HepG2 (cell line): ENCODE results near the gene PDGFD. TPM values are rescaled to one million over a fixed set of nuclear protein-coding genes. Genes with fewer than 3 reads are reported as not detected.
A peak's percentile ranks its signal among the peaks of the same experiment; 100 is the strongest.

Experiments
- ATAC-seq: fragments of 200-7000 bp; cut with Tn5 transposase; 3 replicates; pipeline ENCODE4 v1.9.1; 2020; ENCODE audit warnings: mild to moderate bottlenecking, moderate library complexity
- BruUV-seq: library from RNA; stranded (reverse); fragments of 400-500 nt; replicated peaks from 2 replicates; lab custom pipeline; 2021; lab: Mats Ljungman, UMichigan
- CTCF ChIA-PET: fragments of 300-600 bp; formaldehyde crosslinking; extraction: SDS; loops from one replicate; lab custom pipeline; 2021; ENCODE audit warnings: low total read pairs, inconsistent platforms, low intra/inter-chr PET ratio; lab: Yijun Ruan, JAX
- POLR2A ChIA-PET: fragments of 350-600 bp; sonication (Branson Sonifier 250); formaldehyde crosslinking; loops from one replicate; lab custom pipeline; 2020; ENCODE audit warnings: antibody characterized with exemption, inconsistent platforms; lab: Yijun Ruan, JAX
- DNase-seq: peaks from one replicate; pipeline ENCODE4 v3.0.0-alpha.2; 2015; ENCODE audit warnings: low spot score
- FAIRE-seq: peaks from 3 replicates; lab custom pipeline; 2011; peaks lifted over from hg19 to GRCh38; lab: Jason Lieb, UNC
- H2AFZ ChIP-seq: one replicate; pipeline ENCODE4 v1.6.1; 2011; ENCODE audit warnings: low read length, inconsistent platforms
- H3K27ac ChIP-seq: fragments of 300-600 bp; 3 replicates; pipeline ENCODE4 v1.8.0; 2011; ENCODE audit warnings: mixed run types, mild to moderate bottlenecking, mixed read lengths, low read length, inconsistent platforms; ENCODE audit not compliant: insufficient read depth; ENCODE audit errors: extremely low read length
- H3K27me3 ChIP-seq, 2 experiments: fragments of 200-600 bp in 1 of 2; 2 replicates in 1 of 2; 3 replicates in 1 of 2; pipeline versions ENCODE4 v1.6.0 to v1.8.0; 2011; ENCODE audit warnings: low read length in 2 of 2, mild to moderate bottlenecking in 2 of 2, moderate library complexity in 2 of 2, inconsistent platforms in 1 of 2; ENCODE audit not compliant: insufficient read depth in 2 of 2, control insufficient read depth in 1 of 2
- H3K36me3 ChIP-seq, 2 experiments: fragments of 200-600 bp in 1 of 2; replicated peaks in 1 of 2; 2 replicates in 1 of 2; 3 replicates in 1 of 2; pipeline versions ENCODE4 v1.5.1 to v1.8.0; 2011; ENCODE audit warnings: low read length in 2 of 2, inconsistent platforms in 1 of 2; ENCODE audit not compliant: insufficient read depth in 2 of 2, control insufficient read depth in 1 of 2
- H3K4me1 ChIP-seq: 2 replicates; pipeline ENCODE4 v1.5.1; 2012; ENCODE audit warnings: low read length, inconsistent platforms; ENCODE audit not compliant: insufficient read depth
- H3K4me2 ChIP-seq: 2 replicates; pipeline ENCODE4 v1.6.0; 2011; ENCODE audit warnings: low read depth, low read length, inconsistent platforms
- H3K4me3 ChIP-seq, 3 experiments: fragments of 200-600 bp in 1 of 3; sonication (generic), shearing (Covaris generic) in 1 of 3; replicated peaks in 1 of 3; 2 replicates each; pipeline ENCODE4 v1.5.1; 2011 to 2016; ENCODE audit warnings: low read length in 3 of 3, inconsistent platforms in 2 of 3, low read depth in 2 of 3, mild to moderate bottlenecking in 2 of 3, control low read depth in 1 of 3, mixed read lengths in 1 of 3; ENCODE audit not compliant: insufficient read depth in 1 of 3
- H3K79me2 ChIP-seq: one replicate; pipeline ENCODE4 v1.6.1; 2011; ENCODE audit warnings: low read length, inconsistent platforms; ENCODE audit not compliant: insufficient read depth
- H3K9ac ChIP-seq: 2 replicates; pipeline ENCODE4 v1.6.0; 2011; ENCODE audit warnings: mild to moderate bottlenecking, low read depth, low read length, inconsistent platforms; ENCODE audit not compliant: insufficient read depth
- H3K9me3 ChIP-seq: 2 replicates; pipeline ENCODE4 v1.5.1; 2012; ENCODE audit warnings: mild to moderate bottlenecking, low read length
- H4K20me1 ChIP-seq: 2 replicates; pipeline ENCODE4 v1.6.0; 2011; ENCODE audit warnings: inconsistent platforms, mild to moderate bottlenecking, low read length, moderate library complexity; ENCODE audit not compliant: insufficient read depth
- ETV6 ChIP-seq: sonication (generic); formaldehyde crosslinking; conservative IDR thresholded peaks from 2 replicates; pipeline ENCODE4 v1.4.0; 2020; ENCODE audit warnings: missing genetic modification reagents
- FOXO4 ChIP-seq: sonication (generic); formaldehyde crosslinking; conservative IDR thresholded peaks from 2 replicates; pipeline ENCODE4 v1.8.1; 2023; ENCODE audit warnings: missing genetic modification reagents
- HMGA1 ChIP-seq: sonication (generic); formaldehyde crosslinking; conservative IDR thresholded peaks from 2 replicates; pipeline ENCODE4 v1.4.0; 2020; ENCODE audit warnings: missing genetic modification reagents
- NR2F6 ChIP-seq, 2 experiments: IDR thresholded peaks; 2 replicates each; pipeline ENCODE4 v1.6.1; 2016; ENCODE audit warnings: antibody characterized with exemption in 1 of 2, mild to moderate bottlenecking in 1 of 2
- PHF8 ChIP-seq: sonication (generic); formaldehyde crosslinking; IDR thresholded peaks from 2 replicates; pipeline ENCODE4 v1.5.0; 2020; ENCODE audit warnings: missing genetic modification reagents
- REST ChIP-seq, 2 experiments: IDR thresholded peaks; 2 replicates each; pipeline ENCODE4 v1.6.1; 2011 to 2012; ENCODE audit warnings: low read length in 2 of 2, borderline replicate concordance in 1 of 2, low read depth in 1 of 2, mild to moderate bottlenecking in 1 of 2, moderate library complexity in 1 of 2
- SKI ChIP-seq: fragments of 450-650 bp; IDR thresholded peaks from one replicate; pipeline ENCODE4 v1.6.1; 2018; ENCODE audit warnings: mild to moderate bottlenecking; ENCODE audit not compliant: partially characterized antibody
- ZNF136 ChIP-seq: sonication (generic); formaldehyde crosslinking; IDR thresholded peaks from 2 replicates; pipeline ENCODE4 v1.8.1; 2022; ENCODE audit warnings: low read depth, mild to moderate bottlenecking, moderate library complexity, missing genetic modification reagents
- ZNF232 ChIP-seq: sonication (generic); formaldehyde crosslinking; IDR thresholded peaks from 2 replicates; pipeline ENCODE4 v1.4.0; 2020; ENCODE audit warnings: missing genetic modification reagents, borderline replicate concordance
- ZNF354B ChIP-seq: sonication (generic); formaldehyde crosslinking; IDR thresholded peaks from 2 replicates; pipeline ENCODE4 v1.8.0; 2022; ENCODE audit warnings: mild to moderate bottlenecking, missing genetic modification reagents
- ZNF430 ChIP-seq: sonication (generic); formaldehyde crosslinking; IDR thresholded peaks from 2 replicates; pipeline ENCODE4 v1.9.0; 2021; ENCODE audit warnings: mild to moderate bottlenecking, missing genetic modification reagents
- ZNF788 ChIP-seq: sonication (generic); formaldehyde crosslinking; IDR thresholded peaks from 2 replicates; pipeline ENCODE4 v1.5.0; 2020; ENCODE audit warnings: mild to moderate bottlenecking, missing genetic modification reagents, borderline replicate concordance
- WGBS: methylation state at CpG from one replicate; pipeline ENCODE4 v1.1.6; 2017; ENCODE audit warnings: low lambda C conversion rate; 5-methylcytosine and 5-hydroxymethylcytosine counted together
- in situ Hi-C: cut with HindIII; loops from 2 replicates; pipeline ENCODE4 v1.10.0; 2017; ENCODE audit warnings: low pct_unique_long_range_greater_than_20kb; ENCODE audit not compliant: extremely low pct_ligation_motif_present
- intact Hi-C: fragments of 100-400 bp; cut with micrococcal nuclease; formaldehyde crosslinking; loops from one replicate; pipeline ENCODE4 v1.10.0; 2022; ENCODE audit not compliant: unreplicated experiment
- polyA plus RNA-seq, 8 experiments: library from polyadenylated mRNA; depleted of rRNA in 3 of 8; stranded (reverse) in 7 of 8; unstranded in 1 of 8; fragments of >200 nt; fragmentation: Illumina TruSeq in 4 of 8; extraction: Trizol in 4 of 8; gene quantifications; 2 replicates each; pipeline versions ENCODE4 v1.2.1 to v1.2.3, GENCODE V29; 2011 to 2016; ENCODE audit warnings: low read depth in 4 of 8, missing spikeins in 1 of 8, mixed read lengths in 1 of 8; ENCODE audit not compliant: insufficient read depth in 1 of 8
- total RNA-seq, 5 experiments: library from RNA; depleted of rRNA; stranded (reverse); fragments of >200 nt; fragmentation: Illumina TruSeq; extraction: Trizol; gene quantifications; 2 replicates each; pipeline ENCODE4 v1.2.3, GENCODE V29; 2016; ENCODE audit warnings: low read depth in 1 of 5

PDGFD gene
- total and polyA plus RNA-seq, 2 of the 13 experiments (the other 11 are each of a cell fraction or from before 2014, with no cell fraction given) = 0.09 to 0.29 TPM

GRCh38 chr11:104041792-104042191 lies 122.2 kb downstream of the PDGFD start (continued):
- TF ChIP-seq ZNF232 (CRISPR knock-in tag) (no peak), ZNF430 (no peak), NR2F6 (IDR thresholded peaks at IDR 0.05) (no peak), NR2F6 (CRISPR knock-in tag; IDR thresholded peaks at IDR 0.05) (no peak), ZNF354B (no peak), FOXO4 (CRISPR knock-in tag) (no peak)
- TF ChIP-seq, all 625 proteins: peak for 0

- Histone ChIP-seq H3K9me3 (peaks cover 21% of the 10 kb centered on the region; the same call in 1 of the 2 replicates), H3K4me3 (no peak overlapping the region), H2AFZ (no peak overlapping the region), H4K20me1 (no peaks in the 10 kb centered on the region), H3K9ac (no peak overlapping the region), H3K4me2 (no peak overlapping the region), H3K27ac (no peak overlapping the region), H3K79me2 (no peaks in the 10 kb centered on the region), H3K4me1 (peaks cover 7% of the 10 kb centered on the region; the same call in 1 of the 2 replicates), H3K36me3 (no peaks in the 10 kb centered on the region), H3K27me3 (no peaks in the 10 kb centered on the region)
- in situ Hi-C loops (no loop called here), intact Hi-C loops (no loop called here)
- ChIA-PET POLR2A (no interaction called here), CTCF (no interaction called here)
- no TSS peak for BruUV-seq
- no peak for DNase-seq
- no peak for TF ChIP-seq SKI
- TF ChIP-seq PHF8 (CRISPR knock-in tag) = no peak
- no peak for TF ChIP-seq HMGA1
- TF ChIP-seq ZNF788 (CRISPR knock-in tag) = no peak
- TF ChIP-seq ZNF136 = no peak
- peak in 1 of 2 experiments; percentile 4; a peak in 2 of 4 replicates for TF ChIP-seq REST (IDR thresholded peaks at IDR 0.05; ENCODE audit: borderline replicate concordance in 1 of 2, low read depth in 1 of 2, low read length in 2 of 2)
- no peak for TF ChIP-seq ETV6 (CRISPR knock-in tag)
- FAIRE-seq = no peak
- ATAC-seq = no peak
- WGBS = 73% methylated on average over 13 of the region's 21 CpGs
Observed at GRCh38 chr11:104036995-104037394, 127.0 kb downstream of the PDGFD start.
